ENCODE results near the gene CTTNBP2NL.

DNA sequence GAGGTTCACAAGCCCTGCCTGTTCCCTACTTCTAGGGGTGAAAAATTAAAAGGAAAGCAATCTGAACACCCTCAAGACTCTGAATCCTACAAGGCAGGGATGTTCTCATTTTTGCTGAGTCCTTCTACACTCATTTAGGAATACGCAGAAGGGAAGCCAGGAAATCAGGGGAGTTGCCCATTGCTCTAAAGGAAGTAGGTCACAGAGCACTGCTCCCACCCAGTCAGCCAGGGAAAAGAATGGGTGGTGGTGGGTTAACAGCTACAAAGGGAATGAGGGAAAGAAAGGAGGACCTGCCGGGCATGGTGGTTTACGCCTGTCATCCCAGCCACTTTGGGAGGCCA lies 2.4 kb upstream of the CTTNBP2NL start:
- TF ChIP-seq, protein P1, sequence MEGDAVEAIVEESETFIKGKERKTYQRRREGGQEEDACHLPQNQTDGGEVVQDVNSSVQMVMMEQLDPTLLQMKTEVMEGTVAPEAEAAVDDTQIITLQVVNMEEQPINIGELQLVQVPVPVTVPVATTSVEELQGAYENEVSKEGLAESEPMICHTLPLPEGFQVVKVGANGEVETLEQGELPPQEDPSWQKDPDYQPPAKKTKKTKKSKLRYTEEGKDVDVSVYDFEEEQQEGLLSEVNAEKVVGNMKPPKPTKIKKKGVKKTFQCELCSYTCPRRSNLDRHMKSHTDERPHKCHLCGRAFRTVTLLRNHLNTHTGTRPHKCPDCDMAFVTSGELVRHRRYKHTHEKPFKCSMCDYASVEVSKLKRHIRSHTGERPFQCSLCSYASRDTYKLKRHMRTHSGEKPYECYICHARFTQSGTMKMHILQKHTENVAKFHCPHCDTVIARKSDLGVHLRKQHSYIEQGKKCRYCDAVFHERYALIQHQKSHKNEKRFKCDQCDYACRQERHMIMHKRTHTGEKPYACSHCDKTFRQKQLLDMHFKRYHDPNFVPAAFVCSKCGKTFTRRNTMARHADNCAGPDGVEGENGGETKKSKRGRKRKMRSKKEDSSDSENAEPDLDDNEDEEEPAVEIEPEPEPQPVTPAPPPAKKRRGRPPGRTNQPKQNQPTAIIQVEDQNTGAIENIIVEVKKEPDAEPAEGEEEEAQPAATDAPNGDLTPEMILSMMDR (IDR thresholded peaks at IDR 0.05), result no peak
- no peak for TF ChIP-seq POLR2A (IDR thresholded peaks at IDR 0.05)

Data from right lobe of liver (tissue), 4 donors.